Measurements from ENCODE around the gene ARFIP2.

Gene ARFIP2

GRCh38 chr11:6480299-6480914 is 724 bp downstream of the ARFIP2 start:
- Histone ChIP-seq H3K4me3 (ENCODE audit: low read length) (peak overlapping the region; percentile 98), H3K79me2 (ENCODE audit: low read length) (peaks cover 49% of the 10 kb centered on the region), H3K27ac (ENCODE audit: low read length) (peak overlapping the region; percentile 88; the same call in 1 of the 2 replicates), H3K9ac (ENCODE audit: low read length) (peak overlapping the region; percentile 93), H2AFZ (ENCODE audit: low read length) (peak overlapping the region; percentile 77), H4K20me1 (ENCODE audit: insufficient read depth, low read length) (no peaks in the 10 kb centered on the region), H3K9me2 (replicated peaks; ENCODE audit: insufficient read depth, low read length) (no peaks in the 10 kb centered on the region), H3K36me3 (replicated peaks; ENCODE audit: insufficient read depth, low read length) (0 out of 2 replicates have a peak, but pooled peaks cover 8% of the 10 kb centered on the region), H3K4me2 (ENCODE audit: low read depth, low read length) (peak overlapping the region; percentile 86), H3F3A (ENCODE audit: insufficient read depth, low read length) (0 out of 2 replicates have a peak, but pooled peaks cover under 1% of the 10 kb centered on the region), H3K27me3 (replicated peaks; ENCODE audit: insufficient read depth, low read length) (no peaks in the 10 kb centered on the region), H3K9me3 (replicated peaks; ENCODE audit: insufficient read depth, low read length) (no peaks in the 10 kb centered on the region), H3K4me1 (ENCODE audit: low read length) (peaks cover 19% of the 10 kb centered on the region)
- DNase-seq: no peak
- TF ChIP-seq EZH2phosphoT487 (IDR thresholded peaks at IDR 0.05; ENCODE audit: low read length): no peak
- no peak for TF ChIP-seq EZH2 (optimal IDR thresholded peaks at IDR 0.05; ENCODE audit: low read depth, low read length)
- no peak for TF ChIP-seq CTCF (IDR thresholded peaks at IDR 0.05; ENCODE audit: low read length)

GRCh38 chr11:6476571-6476970 is 4.6 kb downstream of the ARFIP2 start:
- no peaks in the 10 kb centered on the region for H3K9me2 ChIP-seq (replicated peaks; ENCODE audit: insufficient read depth, low read length)
- peaks cover 27% of the 10 kb centered on the region for H3K79me2 ChIP-seq (ENCODE audit: low read length)
- peaks cover 14% of the 10 kb centered on the region for H3F3A ChIP-seq (ENCODE audit: insufficient read depth, low read length)
- H3K27me3 ChIP-seq (replicated peaks; ENCODE audit: insufficient read depth, low read length): no peaks in the 10 kb centered on the region
- no peak overlapping the region for H3K27ac ChIP-seq (ENCODE audit: low read length)
- no peak overlapping the region for H2AFZ ChIP-seq (ENCODE audit: low read length)
- H3K9me3 ChIP-seq (replicated peaks; ENCODE audit: insufficient read depth, low read length): no peaks in the 10 kb centered on the region
- H3K4me1 ChIP-seq (ENCODE audit: low read length): 0 out of 2 replicates have a peak, but pooled peaks cover 7% of the 10 kb centered on the region
- DNase-seq: no peak
- no peak overlapping the region for H3K4me3 ChIP-seq (ENCODE audit: low read length)
- no peak for TF ChIP-seq CTCF (IDR thresholded peaks at IDR 0.05; ENCODE audit: low read length)
- no peak for TF ChIP-seq EZH2phosphoT487 (IDR thresholded peaks at IDR 0.05; ENCODE audit: low read length)
- no peak for TF ChIP-seq EZH2 (optimal IDR thresholded peaks at IDR 0.05; ENCODE audit: low read depth, low read length)
- H4K20me1 ChIP-seq (ENCODE audit: insufficient read depth, low read length): no peaks in the 10 kb centered on the region
- no peak overlapping the region for H3K4me2 ChIP-seq (ENCODE audit: low read depth, low read length)
- no peak overlapping the region for H3K9ac ChIP-seq (ENCODE audit: low read length)
- no peaks in the 10 kb centered on the region for H3K36me3 ChIP-seq (replicated peaks; ENCODE audit: insufficient read depth, low read length)

DNA sequence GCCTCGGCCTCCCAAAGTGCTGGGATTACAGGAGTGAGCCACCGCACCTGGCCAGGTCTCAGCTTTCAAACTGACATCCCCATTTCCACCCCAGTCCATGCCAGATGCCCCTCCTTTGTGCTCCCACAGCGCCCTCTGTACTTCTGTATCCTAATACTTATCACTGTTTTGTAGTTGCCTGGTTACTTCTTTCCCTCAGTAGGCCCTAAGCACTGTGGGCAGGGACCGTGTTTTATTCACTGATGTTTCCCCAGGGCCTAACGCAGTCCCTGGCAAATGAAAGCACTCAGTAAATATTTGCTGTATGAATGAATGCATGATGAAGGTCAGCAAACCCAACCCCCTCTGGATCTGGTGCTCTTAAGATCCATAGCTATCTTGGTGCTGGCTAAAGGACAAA is 5.2 kb downstream of the ARFIP2 start:
- Histone ChIP-seq H3K27me3 (replicated peaks; ENCODE audit: insufficient read depth, low read length) (no peaks in the 10 kb centered on the region), H3K27ac (ENCODE audit: low read length) (no peak overlapping the region), H3K4me3 (ENCODE audit: low read length) (no peak overlapping the region), H3K9me2 (replicated peaks; ENCODE audit: insufficient read depth, low read length) (no peaks in the 10 kb centered on the region), H3K9me3 (replicated peaks; ENCODE audit: insufficient read depth, low read length) (no peaks in the 10 kb centered on the region), H3K36me3 (replicated peaks; ENCODE audit: insufficient read depth, low read length) (no peaks in the 10 kb centered on the region), H4K20me1 (ENCODE audit: insufficient read depth, low read length) (no peaks in the 10 kb centered on the region), H3K4me2 (ENCODE audit: low read depth, low read length) (no peak overlapping the region), H3K4me1 (ENCODE audit: low read length) (0 out of 2 replicates have a peak, but pooled peaks cover 7% of the 10 kb centered on the region), H2AFZ (ENCODE audit: low read length) (no peak overlapping the region), H3K9ac (ENCODE audit: low read length) (no peak overlapping the region), H3K79me2 (ENCODE audit: low read length) (peaks cover 22% of the 10 kb centered on the region), H3F3A (ENCODE audit: insufficient read depth, low read length) (peaks cover 14% of the 10 kb centered on the region)
- TF ChIP-seq EZH2 (optimal IDR thresholded peaks at IDR 0.05; ENCODE audit: low read depth, low read length) (no peak), EZH2phosphoT487 (IDR thresholded peaks at IDR 0.05; ENCODE audit: low read length) (no peak), CTCF (IDR thresholded peaks at IDR 0.05; ENCODE audit: low read length) (no peak)
- DNase-seq: no peak

Data from MM.1S (cell line).